ENCODE measurements around the gene COL25A1. TPM values are rescaled to one million over a fixed set of nuclear protein-coding genes. Genes with fewer than 3 reads are reported as not detected.

The COL25A1 gene
- total RNA-seq, 2 experiments from 2014 or later: not detected

GRCh38 chr4:108814326-108814725, 488.1 kb downstream of the COL25A1 start:
- intact Hi-C loops (cut with DNase I, micrococcal nuclease): no loop called here
- no peaks in the 10 kb centered on the region for H3K4me1 Mint-ChIP-seq
- CTCF ChIA-PET: no interaction called here
- POLR2A ChIA-PET: no interaction called here
- H3K9me3 Mint-ChIP-seq (ENCODE audit: low read depth): no peaks in the 10 kb centered on the region
- H3K27ac Mint-ChIP-seq: no peak overlapping the region
- peaks cover 12% of the 10 kb centered on the region for H3K27me3 Mint-ChIP-seq
- peak; percentile 57 for ATAC-seq
- DNase-seq: peak; percentile 5
- H3K36me3 Mint-ChIP-seq (ENCODE audit: low read depth): no peaks in the 10 kb centered on the region
- no peak overlapping the region for H3K4me3 Mint-ChIP-seq

GRCh38 chr4:108813261-108813660, 489.2 kb downstream of the COL25A1 start:
- peak; percentile 8 for DNase-seq
- H3K4me1 Mint-ChIP-seq: no peaks in the 10 kb centered on the region
- ChIA-PET POLR2A (no interaction called here), CTCF (no interaction called here)
- H3K27me3 Mint-ChIP-seq: peaks cover 12% of the 10 kb centered on the region
- no peaks in the 10 kb centered on the region for H3K36me3 Mint-ChIP-seq (ENCODE audit: low read depth)
- intact Hi-C loops (cut with DNase I, micrococcal nuclease): no loop called here
- peak; percentile 72 for ATAC-seq
- H3K27ac Mint-ChIP-seq: no peak overlapping the region
- no peaks in the 10 kb centered on the region for H3K9me3 Mint-ChIP-seq (ENCODE audit: low read depth)
- no peak overlapping the region for H3K4me3 Mint-ChIP-seq

- H3K9me3 Mint-ChIP-seq (ENCODE audit: low read depth): no peaks in the 10 kb centered on the region
- no peaks in the 10 kb centered on the region for H3K36me3 Mint-ChIP-seq (ENCODE audit: low read depth)
- CTCF ChIA-PET: no interaction called here
- H3K27ac Mint-ChIP-seq: no peak overlapping the region
- H3K4me1 Mint-ChIP-seq: no peaks in the 10 kb centered on the region
- ATAC-seq (no peak), DNase-seq (no peak)
- POLR2A ChIA-PET: no interaction called here
- H3K4me3 Mint-ChIP-seq: no peak overlapping the region
- intact Hi-C loops (cut with DNase I, micrococcal nuclease): no loop called here
- H3K27me3 Mint-ChIP-seq: peaks cover 19% of the 10 kb centered on the region
These were observed 491.0 kb downstream of the COL25A1 start for GRCh38 chr4:108811486-108811885.

- H3K4me1 Mint-ChIP-seq: no peaks in the 10 kb centered on the region
- ChIA-PET CTCF (no interaction called here), POLR2A (no interaction called here)
- H3K27ac Mint-ChIP-seq: no peak overlapping the region
- ATAC-seq (no peak), DNase-seq (no peak)
- H3K4me3 Mint-ChIP-seq: no peak overlapping the region
- peaks cover 12% of the 10 kb centered on the region for H3K27me3 Mint-ChIP-seq
- H3K9me3 Mint-ChIP-seq (ENCODE audit: low read depth): no peaks in the 10 kb centered on the region
- no peaks in the 10 kb centered on the region for H3K36me3 Mint-ChIP-seq (ENCODE audit: low read depth)
- intact Hi-C loops (cut with DNase I, micrococcal nuclease): no loop called here
These were observed 492.4 kb downstream of the COL25A1 start for GRCh38 chr4:108810087-108810486.

- ATAC-seq (no peak), DNase-seq (no peak)
- Mint-ChIP-seq H3K27ac (no peak overlapping the region), H3K27me3 (peaks cover 8% of the 10 kb centered on the region), H3K4me3 (no peak overlapping the region), H3K4me1 (no peaks in the 10 kb centered on the region), H3K36me3 (ENCODE audit: low read depth) (no peaks in the 10 kb centered on the region), H3K9me3 (ENCODE audit: low read depth) (no peaks in the 10 kb centered on the region)
- intact Hi-C loops (cut with DNase I, micrococcal nuclease): no loop called here
- ChIA-PET CTCF (interaction anchor here (0.6 to 0.7 kb wide), 2 partner anchors 25 to 490 kb away, joined by 3 to 4 read pairs; no protein-coding TSS in a partner anchor), POLR2A (no interaction called here)
These were observed 497.7 kb downstream of the COL25A1 start for GRCh38 chr4:108804648-108805273.

- ChIA-PET POLR2A (no interaction called here), CTCF (interaction anchor here (0.6 kb wide), 2 partner anchors 21 to 520 kb away, joined by 3 read pairs; no protein-coding TSS in a partner anchor)
- intact Hi-C loops (cut with DNase I, micrococcal nuclease): no loop called here
- no peak for DNase-seq
- Mint-ChIP-seq H3K4me3 (no peak overlapping the region), H3K4me1 (no peaks in the 10 kb centered on the region), H3K27me3 (no peaks in the 10 kb centered on the region), H3K36me3 (ENCODE audit: low read depth) (no peaks in the 10 kb centered on the region), H3K27ac (no peak overlapping the region), H3K9me3 (ENCODE audit: low read depth) (no peaks in the 10 kb centered on the region)
- ATAC-seq: no peak
These were observed 503.2 kb downstream of the COL25A1 start for GRCh38 chr4:108799306-108799705.

GRCh38 chr4:108796173-108796572, 506.3 kb downstream of the COL25A1 start:
- Mint-ChIP-seq H3K9me3 (ENCODE audit: low read depth) (no peaks in the 10 kb centered on the region), H3K27ac (no peak overlapping the region), H3K27me3 (no peaks in the 10 kb centered on the region), H3K4me1 (no peaks in the 10 kb centered on the region), H3K36me3 (ENCODE audit: low read depth) (no peaks in the 10 kb centered on the region), H3K4me3 (no peak overlapping the region)
- ChIA-PET CTCF (no interaction called here), POLR2A (no interaction called here)
- ATAC-seq: no peak
- intact Hi-C loops (cut with DNase I, micrococcal nuclease): no loop called here
- DNase-seq: no peak

- H3K36me3 Mint-ChIP-seq (ENCODE audit: low read depth): no peaks in the 10 kb centered on the region
- intact Hi-C loops (cut with DNase I, micrococcal nuclease): no loop called here
- no peaks in the 10 kb centered on the region for H3K4me1 Mint-ChIP-seq
- H3K4me3 Mint-ChIP-seq: no peak overlapping the region
- CTCF ChIA-PET: no interaction called here
- DNase-seq (no peak), ATAC-seq (no peak)
- POLR2A ChIA-PET: no interaction called here
- H3K27me3 Mint-ChIP-seq: no peaks in the 10 kb centered on the region
- H3K27ac Mint-ChIP-seq: no peak overlapping the region
- no peaks in the 10 kb centered on the region for H3K9me3 Mint-ChIP-seq (ENCODE audit: low read depth)
These were observed 506.7 kb downstream of the COL25A1 start for GRCh38 chr4:108795733-108796132.

GRCh38 chr4:108794136-108794535, 508.3 kb downstream of the COL25A1 start:
- no peaks in the 10 kb centered on the region for H3K4me1 Mint-ChIP-seq
- POLR2A ChIA-PET: no interaction called here

GRCh38 chr4:108793415-108793814, 509.0 kb downstream of the COL25A1 start:
- Mint-ChIP-seq H3K4me3 (no peak overlapping the region), H3K4me1 (no peaks in the 10 kb centered on the region), H3K9me3 (ENCODE audit: low read depth) (no peaks in the 10 kb centered on the region), H3K27ac (no peak overlapping the region), H3K36me3 (ENCODE audit: low read depth) (no peaks in the 10 kb centered on the region), H3K27me3 (no peaks in the 10 kb centered on the region)
- intact Hi-C loops (cut with DNase I, micrococcal nuclease): no loop called here
- no peak for DNase-seq
- POLR2A ChIA-PET: no interaction called here
- no peak for ATAC-seq
- CTCF ChIA-PET: interaction anchor here (1.0 kb wide), 1 partner anchor 13 kb away, joined by 3 read pairs; no protein-coding TSS in a partner anchor

More at GRCh38 chr4:108794136-108794535, 508.3 kb downstream of the COL25A1 start:
- DNase-seq (no peak), ATAC-seq (no peak)
- Mint-ChIP-seq H3K9me3 (ENCODE audit: low read depth) (no peaks in the 10 kb centered on the region), H3K36me3 (ENCODE audit: low read depth) (no peaks in the 10 kb centered on the region), H3K27me3 (no peaks in the 10 kb centered on the region), H3K27ac (no peak overlapping the region), H3K4me3 (no peak overlapping the region)
- intact Hi-C loops (cut with DNase I, micrococcal nuclease): no loop called here
- CTCF ChIA-PET: interaction anchor here (0.5 to 1.2 kb wide), 3 partner anchors 14 to 383 kb away, joined by 3 to 4 read pairs (median 3); no protein-coding TSS in a partner anchor

- H3K27ac Mint-ChIP-seq: no peak overlapping the region
- ATAC-seq (no peak), DNase-seq (no peak)
- intact Hi-C loops (cut with DNase I, micrococcal nuclease): no loop called here
- no peaks in the 10 kb centered on the region for H3K27me3 Mint-ChIP-seq
- ChIA-PET POLR2A (no interaction called here), CTCF (no interaction called here)
- no peaks in the 10 kb centered on the region for H3K9me3 Mint-ChIP-seq (ENCODE audit: low read depth)
- no peaks in the 10 kb centered on the region for H3K4me1 Mint-ChIP-seq
- no peak overlapping the region for H3K4me3 Mint-ChIP-seq
- no peaks in the 10 kb centered on the region for H3K36me3 Mint-ChIP-seq (ENCODE audit: low read depth)
These were observed 513.7 kb downstream of the COL25A1 start for GRCh38 chr4:108788731-108789130.

GRCh38 chr4:108787724-108788123, 514.7 kb downstream of the COL25A1 start:
- H3K9me3 Mint-ChIP-seq (ENCODE audit: low read depth): no peaks in the 10 kb centered on the region
- H3K4me1 Mint-ChIP-seq: no peaks in the 10 kb centered on the region
- no peaks in the 10 kb centered on the region for H3K27me3 Mint-ChIP-seq
- H3K4me3 Mint-ChIP-seq: no peak overlapping the region
- ChIA-PET CTCF (interaction anchor here (0.6 kb wide), 1 partner anchor 653 kb away, joined by 3 read pairs; no protein-coding TSS in a partner anchor), POLR2A (no interaction called here)
- ATAC-seq: no peak
- no peaks in the 10 kb centered on the region for H3K36me3 Mint-ChIP-seq (ENCODE audit: low read depth)
- no peak overlapping the region for H3K27ac Mint-ChIP-seq
- intact Hi-C loops (cut with DNase I, micrococcal nuclease): no loop called here
- DNase-seq: no peak

All from activated CD4-positive, alpha-beta T cell treated with anti-CD3 and anti-CD28 coated beads for 36 hours (primary cell).